Fibroblast of lung (primary cell): ENCODE measurements around the gene SYNJ1. TPM values are rescaled to one million over a fixed set of nuclear protein-coding genes. Genes with fewer than 3 reads are reported as not detected.
"Not testable (repeated sequence)": the region's sequence is repeated elsewhere in the genome, so short reads cannot be mapped to it uniquely, and the experiment has no call there.

Experiments
- DNase-seq, 2 donors: peaks; one replicate each; pipeline versions ENCODE4 v3.0.0 to v3.0.0-alpha.2; 2010; ENCODE audit warnings: low read depth in 2 of 2
- H2AFZ ChIP-seq: 2 replicates; pipeline ENCODE4 v1.5.1; 2012; ENCODE audit warnings: low read length, control low read depth, inconsistent platforms
- H3K27ac ChIP-seq: 2 replicates; pipeline ENCODE4 v1.5.1; 2011; ENCODE audit warnings: low read length, control low read depth; ENCODE audit not compliant: insufficient read depth
- H3K27me3 ChIP-seq: 2 replicates; pipeline ENCODE4 v1.5.1; 2011; ENCODE audit warnings: mild to moderate bottlenecking, low read length; ENCODE audit not compliant: control insufficient read depth, insufficient read depth
- H3K36me3 ChIP-seq: 2 replicates; pipeline ENCODE4 v1.5.1; 2011; ENCODE audit warnings: low read length; ENCODE audit not compliant: control insufficient read depth, insufficient read depth
- H3K4me1 ChIP-seq: 2 replicates; pipeline ENCODE4 v1.5.1; 2011; ENCODE audit warnings: low read length; ENCODE audit not compliant: control insufficient read depth, insufficient read depth; ENCODE audit errors: extremely low read depth
- H3K4me2 ChIP-seq: 2 replicates; pipeline ENCODE4 v1.5.1; 2011; ENCODE audit warnings: low read length, control low read depth; ENCODE audit not compliant: insufficient read depth; ENCODE audit errors: extremely low read depth
- H3K4me3 ChIP-seq, 4 experiments: fragments of 200-600 bp in 1 of 4; sonication (generic) in 1 of 4; replicated peaks in 1 of 4; 2 replicates each; pipeline ENCODE4 v1.5.1; 2011 to 2016; ENCODE audit warnings: low read length in 4 of 4, low read depth in 3 of 4, mild to moderate bottlenecking in 3 of 4, control low read depth in 2 of 4, inconsistent platforms in 1 of 4, mixed read lengths in 1 of 4; ENCODE audit not compliant: insufficient read depth in 1 of 4; ENCODE audit errors: control extremely low read depth in 1 of 4
- H3K79me2 ChIP-seq: 2 replicates; pipeline ENCODE4 v1.5.1; 2012; ENCODE audit warnings: mild to moderate bottlenecking, low read length, inconsistent platforms; ENCODE audit not compliant: control insufficient read depth, insufficient read depth
- H3K9ac ChIP-seq: 2 replicates; pipeline ENCODE4 v1.5.1; 2011; ENCODE audit warnings: mild to moderate bottlenecking, low read length, control low read depth; ENCODE audit not compliant: insufficient read depth
- H3K9me3 ChIP-seq: 2 replicates; pipeline ENCODE4 v1.5.1; 2012; ENCODE audit warnings: low read depth, low read length; ENCODE audit not compliant: control insufficient read depth, insufficient read depth
- H4K20me1 ChIP-seq: 2 replicates; pipeline ENCODE4 v1.5.1; 2011; ENCODE audit warnings: low read length; ENCODE audit not compliant: control insufficient read depth, insufficient read depth; ENCODE audit errors: extremely low read depth
- EZH2 ChIP-seq: IDR thresholded peaks from 2 replicates; pipeline ENCODE4 v1.5.1; 2012; ENCODE audit warnings: low read length, control low read depth, mild to moderate bottlenecking; ENCODE audit errors: missing control alignments
- polyA plus RNA-seq, 2 donors: library from polyadenylated mRNA; depleted of rRNA in 1 of 2; stranded (reverse) in 1 of 2; unstranded in 1 of 2; fragments of >200 nt; gene quantifications; 2 replicates each; pipeline ENCODE4 v1.2.1, GENCODE V29; 2011 to 2012; ENCODE audit warnings: missing spikeins in 1 of 2
- total RNA-seq: library from RNA; depleted of rRNA; stranded (reverse); fragments of >200 nt; gene quantifications from 2 replicates; pipeline ENCODE4 v1.2.1, GENCODE V29; 2014
- TF ChIP-seq, protein P1 (sequence below), 2 donors: IDR thresholded peaks in 1 of 2; conservative IDR thresholded peaks in 1 of 2; 1 replicate in 1 of 2; 2 replicates in 1 of 2; pipeline ENCODE4 v1.5.1; 2011 to 2012; ENCODE audit warnings: low read length in 2 of 2, control low read depth in 1 of 2, inconsistent platforms in 1 of 2, low read depth in 1 of 2, mild to moderate bottlenecking in 1 of 2

Gene SYNJ1
- total and polyA plus RNA-seq, 2 donors (not counting 1 experiment from before 2014, with no cell fraction given): 6.1 to 10.4 TPM

GRCh38 chr21:32612999-32613337 is 114.8 kb downstream of the SYNJ1 start:
- Histone ChIP-seq H3K4me3 (peak overlapping the region; percentile 75 to 94 (median 87)), H4K20me1 (no peaks in the 10 kb centered on the region), H3K27ac (peak overlapping the region; percentile 98), H3K36me3 (no peaks in the 10 kb centered on the region), H3K9me3 (no peaks in the 10 kb centered on the region), H2AFZ (peak overlapping the region; percentile 96), H3K9ac (peak overlapping the region; percentile 95), H3K79me2 (peaks cover 16% of the 10 kb centered on the region), H3K27me3 (no peaks in the 10 kb centered on the region), H3K4me2 (peak overlapping the region; percentile 59), H3K4me1 (no peaks in the 10 kb centered on the region)
- no peak for DNase-seq
- TF ChIP-seq, protein P1, sequence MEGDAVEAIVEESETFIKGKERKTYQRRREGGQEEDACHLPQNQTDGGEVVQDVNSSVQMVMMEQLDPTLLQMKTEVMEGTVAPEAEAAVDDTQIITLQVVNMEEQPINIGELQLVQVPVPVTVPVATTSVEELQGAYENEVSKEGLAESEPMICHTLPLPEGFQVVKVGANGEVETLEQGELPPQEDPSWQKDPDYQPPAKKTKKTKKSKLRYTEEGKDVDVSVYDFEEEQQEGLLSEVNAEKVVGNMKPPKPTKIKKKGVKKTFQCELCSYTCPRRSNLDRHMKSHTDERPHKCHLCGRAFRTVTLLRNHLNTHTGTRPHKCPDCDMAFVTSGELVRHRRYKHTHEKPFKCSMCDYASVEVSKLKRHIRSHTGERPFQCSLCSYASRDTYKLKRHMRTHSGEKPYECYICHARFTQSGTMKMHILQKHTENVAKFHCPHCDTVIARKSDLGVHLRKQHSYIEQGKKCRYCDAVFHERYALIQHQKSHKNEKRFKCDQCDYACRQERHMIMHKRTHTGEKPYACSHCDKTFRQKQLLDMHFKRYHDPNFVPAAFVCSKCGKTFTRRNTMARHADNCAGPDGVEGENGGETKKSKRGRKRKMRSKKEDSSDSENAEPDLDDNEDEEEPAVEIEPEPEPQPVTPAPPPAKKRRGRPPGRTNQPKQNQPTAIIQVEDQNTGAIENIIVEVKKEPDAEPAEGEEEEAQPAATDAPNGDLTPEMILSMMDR (conservative IDR thresholded peaks at IDR 0.05 in 1 of 2, IDR thresholded peaks at IDR 0.05 in 1 of 2; ENCODE audit: low read depth in 1 of 2, low read length in 2 of 2): no peak
- TF ChIP-seq EZH2: no peak

- H2AFZ ChIP-seq: peak within 1 kb of the TSS; percentile 96
These were observed 115.5 kb downstream of the SYNJ1 start, which contains the start of gene CFAP298 for GRCh38 chr21:32612075-32612998. Gene CFAP298 (minus strand): TSS chr21:32612377. CDS start chr21:32612243, 134 bp downstream.

DNA sequence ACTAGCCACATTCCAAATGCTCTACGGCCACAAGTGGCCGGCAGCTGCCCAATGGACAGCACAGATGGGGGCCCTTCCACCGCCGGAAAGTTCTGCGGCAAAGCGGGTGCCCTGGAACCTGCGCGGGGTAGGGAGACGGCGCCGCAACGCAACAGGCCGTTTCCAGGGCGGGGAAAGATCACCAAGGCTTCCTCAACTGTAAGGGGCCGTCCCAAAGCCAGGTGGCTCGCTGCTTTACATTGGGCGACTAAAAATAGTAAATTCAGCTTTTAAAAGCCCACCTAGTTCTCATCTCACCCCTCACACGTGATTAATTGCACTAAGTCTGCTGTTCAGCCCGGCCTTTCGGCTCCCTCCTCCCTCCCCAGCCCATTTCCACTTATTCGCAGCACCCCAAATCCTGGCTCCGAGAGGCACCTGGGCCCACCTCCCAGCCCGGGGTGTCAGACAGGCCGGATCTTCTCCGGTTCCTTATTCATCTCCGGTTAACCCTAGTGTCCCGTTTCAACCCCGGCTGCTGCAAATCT is 116.3 kb downstream of the SYNJ1 start:
- H3K27ac ChIP-seq: peak overlapping the region; percentile 98
- peak in 1 of 2 donors; percentile 44 for DNase-seq
- TF ChIP-seq, protein P1 (conservative IDR thresholded peaks at IDR 0.05 in 1 of 2, IDR thresholded peaks at IDR 0.05 in 1 of 2; ENCODE audit: low read depth in 1 of 2, low read length in 2 of 2): no peak
- no peak for TF ChIP-seq EZH2

More at GRCh38 chr21:32612075-32612998, 115.5 kb downstream of the SYNJ1 start, which contains the start of gene CFAP298:
- peaks cover 16% of the 10 kb centered on the region for H3K79me2 ChIP-seq
- H3K4me1 ChIP-seq: no peaks in the 10 kb centered on the region
- H3K36me3 ChIP-seq: no peaks in the 10 kb centered on the region
- no peaks in the 10 kb centered on the region for H4K20me1 ChIP-seq
- peak within 1 kb of the TSS; percentile 75 to 94 (median 87) for H3K4me3 ChIP-seq
- H3K4me2 ChIP-seq: peak within 1 kb of the TSS; percentile 84
- TF ChIP-seq, protein P1 (conservative IDR thresholded peaks at IDR 0.05 in 1 of 2, IDR thresholded peaks at IDR 0.05 in 1 of 2; ENCODE audit: low read depth in 1 of 2, low read length in 2 of 2): no peak
- TF ChIP-seq EZH2: no peak
- H3K9ac ChIP-seq: peak within 1 kb of the TSS; percentile 95
- H3K27ac ChIP-seq: peak within 1 kb of the TSS; percentile 98
- peak; percentile 96 for DNase-seq
- H3K27me3 ChIP-seq: no peaks in the 10 kb centered on the region
- no peaks in the 10 kb centered on the region for H3K9me3 ChIP-seq

GRCh38 chr21:32610940-32611339 is 116.9 kb downstream of the SYNJ1 start:
- not testable (repeated sequence) for H2AFZ ChIP-seq, H3K9ac ChIP-seq, H3K27ac ChIP-seq, DNase-seq, H3K9me3 ChIP-seq, H3K27me3 ChIP-seq, H3K36me3 ChIP-seq, H4K20me1 ChIP-seq, H3K4me1 ChIP-seq
- peaks cover 16% of the 10 kb centered on the region for H3K79me2 ChIP-seq
- peak overlapping the region in 3 of 4 experiments; percentile 30 to 94 (median 86) for H3K4me3 ChIP-seq
- peak overlapping the region; percentile 66 for H3K4me2 ChIP-seq

More for the DNA sequence above, 116.3 kb downstream of the SYNJ1 start:
- Histone ChIP-seq H3K27me3 (no peaks in the 10 kb centered on the region), H3K4me3 (peak overlapping the region; percentile 75 to 94 (median 87)), H3K36me3 (no peaks in the 10 kb centered on the region), H3K4me1 (no peaks in the 10 kb centered on the region), H3K4me2 (peak overlapping the region; percentile 84), H3K9me3 (no peaks in the 10 kb centered on the region), H3K9ac (peak overlapping the region; percentile 95), H3K79me2 (peaks cover 16% of the 10 kb centered on the region), H2AFZ (peak overlapping the region; percentile 96), H4K20me1 (no peaks in the 10 kb centered on the region)
